Measurements from ENCODE around the gene NRXN2. TPM values are rescaled to one million over a fixed set of nuclear protein-coding genes. Genes with fewer than 3 reads are reported as not detected.

The NRXN2 gene
- total and polyA plus RNA-seq, 10 of the 15 experiments (the other 5 are each of a cell fraction or from before 2014, with no cell fraction given), result 0.03 to 1.4 (median 0.23) TPM

- FAIRE-seq (no peak), ATAC-seq (no peak), DNase-seq (ENCODE audit: low read depth, low spot score) (no peak)
- TF ChIP-seq TCF3 (IDR thresholded peaks at IDR 0.05; ENCODE audit: borderline replicate concordance, insufficient read depth, low read depth, low read length) (no peak), SPI1 (IDR thresholded peaks at IDR 0.05; ENCODE audit: borderline replicate concordance, insufficient read depth, low read depth, low read length) (no peak), NR2C2 (IDR thresholded peaks at IDR 0.05; ENCODE audit: borderline replicate concordance, control insufficient read depth, insufficient read length, low read depth) (no peak), KLF5 (IDR thresholded peaks at IDR 0.05; ENCODE audit: partially characterized antibody) (no peak), LARP7 (IDR thresholded peaks at IDR 0.05) (no peak), ELK1 (IDR thresholded peaks at IDR 0.05; ENCODE audit: low read depth, low read length) (no peak), SP1 (IDR thresholded peaks at IDR 0.05; ENCODE audit: low read depth, low read length) (no peak), ZNF217 (IDR thresholded peaks at IDR 0.05) (no peak), TARDBP (IDR thresholded peaks at IDR 0.05; ENCODE audit: borderline replicate concordance) (no peak), STAT1 (conservative IDR thresholded peaks at IDR 0.05) (no peak), MTA2 (IDR thresholded peaks at IDR 0.05; ENCODE audit: low read depth) (no peak), ATF7 (IDR thresholded peaks at IDR 0.05; ENCODE audit: low read depth) (no peak)
- H3K9ac ChIP-seq (ENCODE audit: control insufficient read depth, insufficient read depth, low read length), result no peak overlapping the region
- ChIA-PET RAD21 (ENCODE audit: unreplicated experiment) (no interaction called here), CTCF (no interaction called here), SMC1A (ENCODE audit: uncharacterized antibody, unreplicated experiment) (no interaction called here), POLR2A (no interaction called here)
- no peaks in the 10 kb centered on the region for H3K36me3 ChIP-seq (ENCODE audit: control insufficient read depth in 2 of 2, insufficient read depth in 2 of 2, low read length in 1 of 2)
- intact Hi-C loops (cut with micrococcal nuclease; ENCODE audit: unreplicated experiment), result no loop called here
- no peak overlapping the region for H3K4me2 ChIP-seq (ENCODE audit: control insufficient read depth, insufficient read depth)
- no peaks in the 10 kb centered on the region for H3K27me3 ChIP-seq (replicated peaks in 1 of 2; ENCODE audit: control insufficient read depth in 2 of 2, insufficient read depth in 2 of 2, low read length in 1 of 2)
- 34% methylated on average over 36 of the region's 36 CpGs for WGBS (ENCODE audit: insufficient coverage, insufficient replicate concordance, low lambda C conversion rate, missing lambda C conversion rate)
- BruUV-seq (replicated peaks), result no TSS peak
- no peak overlapping the region for H3K27ac ChIP-seq (ENCODE audit: control insufficient read depth, insufficient read depth)
- no peaks in the 10 kb centered on the region for H3K4me1 ChIP-seq (ENCODE audit: control insufficient read depth, insufficient read depth, low read length)
- H4K20me1 ChIP-seq (ENCODE audit: control insufficient read depth, insufficient read depth), result no peaks in the 10 kb centered on the region
- H3K4me3 ChIP-seq, result no peak overlapping the region
- in situ Hi-C loops (cut with MboI), result no loop called here
- no peaks in the 10 kb centered on the region; the same call in 1 of the 3 replicates for H3K9me3 ChIP-seq (replicated peaks; ENCODE audit: control insufficient read depth, insufficient read depth, low read length)
- no peak overlapping the region for H2AFZ ChIP-seq (ENCODE audit: control insufficient read depth, low read depth, low read length)
- H3K79me2 ChIP-seq (ENCODE audit: control insufficient read depth, insufficient read depth, low read length), result no peaks in the 10 kb centered on the region
These were observed 131.5 kb downstream of the NRXN2 start for GRCh38 chr11:64591257-64592233.
